ENCODE data around the gene HAUS6.

HAUS6 gene

DNA sequence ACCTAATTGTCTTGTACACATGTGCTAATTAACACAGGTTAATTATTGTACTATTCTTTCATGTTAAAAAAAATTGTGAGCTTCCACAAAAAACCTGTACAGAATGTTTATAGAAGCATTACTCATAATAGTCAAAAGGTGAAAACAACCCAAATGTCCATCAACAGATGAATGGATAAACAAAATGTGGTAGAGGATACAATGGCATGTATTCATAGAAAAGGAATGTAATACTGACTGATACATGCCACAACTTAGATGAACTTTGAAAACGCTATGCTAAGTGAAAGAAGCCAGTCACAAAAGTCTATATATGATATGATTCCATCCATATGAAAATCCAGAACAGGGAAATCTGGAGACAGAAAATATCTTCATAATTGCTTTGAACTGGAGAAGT, 27.9 kb downstream of the HAUS6 start:
- H3K4me1 ChIP-seq (ENCODE audit: control insufficient read depth, insufficient read depth, low read length): peaks cover 4% of the 10 kb centered on the region
- H3K36me3 ChIP-seq (ENCODE audit: insufficient read depth, low read length): peaks cover 38% of the 10 kb centered on the region
- no peaks in the 10 kb centered on the region for H3K9me3 ChIP-seq (replicated peaks; ENCODE audit: low read length)
- H3K9ac ChIP-seq (ENCODE audit: low read depth, low read length): no peak overlapping the region
- no peak overlapping the region for H3K4me3 ChIP-seq (ENCODE audit: low read length)
- H3K4me2 ChIP-seq (ENCODE audit: low read length): no peak overlapping the region
- H3K27me3 ChIP-seq (ENCODE audit: control insufficient read depth, insufficient read depth, low read length): no peaks in the 10 kb centered on the region

DNA sequence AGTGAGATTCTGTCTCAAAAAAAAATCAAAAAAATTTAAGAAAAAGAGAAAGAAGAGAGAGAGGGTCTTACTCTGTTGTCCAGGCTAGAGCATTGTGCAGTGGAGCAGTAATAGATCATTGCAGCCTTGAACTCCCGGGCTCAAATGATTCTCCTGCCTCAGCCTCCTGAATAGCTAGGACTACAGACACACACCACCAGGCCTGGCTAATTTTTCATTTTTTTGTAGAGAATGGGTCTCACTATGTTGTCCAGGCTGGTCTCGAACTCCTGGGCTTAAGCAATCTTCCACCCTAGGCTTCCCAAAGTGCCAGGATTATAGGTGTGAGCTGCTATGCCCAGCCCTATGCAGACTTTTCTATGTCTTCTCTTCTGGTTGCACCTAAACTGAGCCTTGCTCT, 28.5 kb downstream of the HAUS6 start:
- Histone ChIP-seq H3K9ac (ENCODE audit: low read depth, low read length) (no peak overlapping the region), H3K4me1 (ENCODE audit: control insufficient read depth, insufficient read depth, low read length) (peaks cover 4% of the 10 kb centered on the region), H3K9me3 (replicated peaks; ENCODE audit: low read length) (no peaks in the 10 kb centered on the region), H3K4me3 (ENCODE audit: low read length) (no peak overlapping the region), H3K4me2 (ENCODE audit: low read length) (no peak overlapping the region), H3K36me3 (ENCODE audit: insufficient read depth, low read length) (peaks cover 44% of the 10 kb centered on the region), H3K27me3 (ENCODE audit: control insufficient read depth, insufficient read depth, low read length) (no peaks in the 10 kb centered on the region)

DNA sequence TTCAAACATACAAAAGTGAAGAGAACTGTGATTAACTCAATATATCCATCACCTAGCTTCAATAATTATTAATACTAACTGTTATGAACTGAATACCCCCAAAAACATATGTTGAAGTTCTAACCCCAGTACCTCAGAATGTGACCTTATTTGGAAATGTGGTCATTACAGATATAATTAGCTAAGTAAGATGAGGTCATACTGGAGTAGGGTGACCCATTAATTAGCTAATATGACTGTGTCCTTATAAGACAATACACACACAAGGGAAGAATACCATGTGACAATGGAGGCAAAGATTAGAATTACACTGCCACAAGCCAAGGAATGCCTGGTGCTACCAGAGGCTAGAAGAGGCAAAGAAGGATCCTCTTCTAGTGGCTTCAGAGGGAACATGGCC, 45.7 kb downstream of the HAUS6 start:
- H3K4me1 ChIP-seq (ENCODE audit: control insufficient read depth, insufficient read depth, low read length): peaks cover 3% of the 10 kb centered on the region
- no peak overlapping the region for H3K4me3 ChIP-seq (ENCODE audit: low read length)
- H3K36me3 ChIP-seq (ENCODE audit: insufficient read depth, low read length): peaks cover 28% of the 10 kb centered on the region
- no peaks in the 10 kb centered on the region for H3K27me3 ChIP-seq (ENCODE audit: control insufficient read depth, insufficient read depth, low read length)
- H3K4me2 ChIP-seq (ENCODE audit: low read length): no peak overlapping the region
- H3K9me3 ChIP-seq (replicated peaks; ENCODE audit: low read length): no peaks in the 10 kb centered on the region
- no peak overlapping the region for H3K9ac ChIP-seq (ENCODE audit: low read depth, low read length)

DNA sequence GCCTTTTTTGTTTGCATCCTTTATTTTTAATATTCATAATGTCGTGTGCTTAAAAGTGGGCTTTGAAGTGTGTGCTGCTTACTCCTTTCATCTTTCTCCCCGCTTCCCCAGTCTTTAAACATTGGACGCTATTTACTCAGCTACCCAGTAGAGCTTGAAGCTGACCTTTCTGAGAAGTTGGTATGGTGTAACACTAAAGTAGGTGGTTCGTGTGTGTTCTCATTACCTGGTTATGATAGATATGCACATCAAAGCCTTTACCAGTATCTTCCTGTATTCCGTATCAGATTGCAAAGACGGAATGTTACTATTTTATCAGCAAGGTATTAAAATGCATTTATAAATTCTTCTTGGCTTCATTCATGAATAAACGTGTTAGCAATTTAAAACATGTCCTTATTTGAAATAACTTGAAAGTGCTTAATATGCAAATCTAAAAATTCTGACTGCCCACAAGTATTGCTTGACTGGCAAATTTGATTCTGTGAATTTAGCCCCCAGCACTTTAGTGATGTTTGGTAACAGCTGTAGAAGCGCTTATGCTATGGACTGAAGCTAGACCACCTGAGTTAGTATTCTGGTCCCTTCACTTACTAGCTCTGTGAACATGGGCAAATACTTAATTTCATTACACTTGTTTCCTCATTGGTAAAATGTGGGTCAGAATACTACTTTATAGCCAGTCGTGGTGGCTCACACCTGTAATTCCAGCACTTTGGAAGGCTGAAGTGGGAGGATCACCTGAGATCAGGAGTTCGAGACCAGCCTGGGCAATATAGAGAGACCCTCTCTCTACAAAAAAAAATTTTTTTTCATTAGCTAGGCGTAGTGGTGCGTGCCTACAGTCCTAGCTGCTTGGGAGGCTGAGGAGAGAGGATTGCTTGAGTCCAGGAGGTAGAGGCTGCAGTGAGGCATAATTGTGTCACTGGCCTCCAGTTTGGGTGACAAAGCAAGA, 51.8 kb downstream of the HAUS6 start:
- Histone ChIP-seq H3K27me3 (ENCODE audit: control insufficient read depth, insufficient read depth, low read length) (no peaks in the 10 kb centered on the region), H3K4me1 (ENCODE audit: control insufficient read depth, insufficient read depth, low read length) (peaks cover 28% of the 10 kb centered on the region), H3K36me3 (ENCODE audit: insufficient read depth, low read length) (peaks cover 5% of the 10 kb centered on the region), H3K4me3 (ENCODE audit: low read length) (peak overlapping the region; percentile 78), H3K9me3 (replicated peaks; ENCODE audit: low read length) (no peaks in the 10 kb centered on the region), H3K9ac (ENCODE audit: low read depth, low read length) (peak overlapping the region; percentile 94), H3K4me2 (ENCODE audit: low read length) (peak overlapping the region; percentile 85)

DNA sequence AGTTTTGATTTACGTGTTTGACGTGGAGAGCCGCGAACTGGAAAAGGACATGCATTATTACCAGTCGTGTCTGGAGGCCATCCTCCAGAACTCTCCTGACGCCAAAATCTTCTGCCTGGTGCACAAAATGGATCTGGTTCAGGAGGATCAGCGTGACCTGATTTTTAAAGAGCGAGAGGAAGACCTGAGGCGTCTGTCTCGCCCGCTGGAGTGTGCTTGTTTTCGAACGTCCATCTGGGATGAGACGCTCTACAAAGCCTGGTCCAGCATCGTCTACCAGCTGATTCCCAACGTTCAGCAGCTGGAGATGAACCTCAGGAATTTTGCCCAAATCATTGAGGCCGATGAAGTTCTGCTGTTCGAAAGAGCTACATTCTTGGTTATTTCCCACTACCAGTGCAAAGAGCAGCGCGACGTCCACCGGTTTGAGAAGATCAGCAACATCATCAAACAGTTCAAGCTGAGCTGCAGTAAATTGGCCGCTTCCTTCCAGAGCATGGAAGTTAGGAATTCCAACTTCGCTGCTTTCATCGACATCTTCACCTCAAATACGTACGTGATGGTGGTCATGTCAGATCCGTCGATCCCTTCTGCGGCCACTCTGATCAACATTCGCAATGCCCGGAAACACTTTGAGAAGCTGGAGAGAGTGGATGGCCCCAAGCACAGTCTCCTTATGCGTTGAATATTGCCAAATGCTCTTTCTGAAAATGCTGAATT, 52.6 kb downstream of the HAUS6 start:
- Histone ChIP-seq H3K9ac (ENCODE audit: low read depth, low read length) (peak overlapping the region; percentile 94), H3K4me3 (ENCODE audit: low read length) (peak overlapping the region; percentile 78), H3K9me3 (replicated peaks; ENCODE audit: low read length) (no peaks in the 10 kb centered on the region), H3K4me2 (ENCODE audit: low read length) (peak overlapping the region; percentile 85), H3K36me3 (ENCODE audit: insufficient read depth, low read length) (peaks cover 5% of the 10 kb centered on the region), H3K27me3 (ENCODE audit: control insufficient read depth, insufficient read depth, low read length) (no peaks in the 10 kb centered on the region), H3K4me1 (ENCODE audit: control insufficient read depth, insufficient read depth, low read length) (peaks cover 28% of the 10 kb centered on the region)

DNA sequence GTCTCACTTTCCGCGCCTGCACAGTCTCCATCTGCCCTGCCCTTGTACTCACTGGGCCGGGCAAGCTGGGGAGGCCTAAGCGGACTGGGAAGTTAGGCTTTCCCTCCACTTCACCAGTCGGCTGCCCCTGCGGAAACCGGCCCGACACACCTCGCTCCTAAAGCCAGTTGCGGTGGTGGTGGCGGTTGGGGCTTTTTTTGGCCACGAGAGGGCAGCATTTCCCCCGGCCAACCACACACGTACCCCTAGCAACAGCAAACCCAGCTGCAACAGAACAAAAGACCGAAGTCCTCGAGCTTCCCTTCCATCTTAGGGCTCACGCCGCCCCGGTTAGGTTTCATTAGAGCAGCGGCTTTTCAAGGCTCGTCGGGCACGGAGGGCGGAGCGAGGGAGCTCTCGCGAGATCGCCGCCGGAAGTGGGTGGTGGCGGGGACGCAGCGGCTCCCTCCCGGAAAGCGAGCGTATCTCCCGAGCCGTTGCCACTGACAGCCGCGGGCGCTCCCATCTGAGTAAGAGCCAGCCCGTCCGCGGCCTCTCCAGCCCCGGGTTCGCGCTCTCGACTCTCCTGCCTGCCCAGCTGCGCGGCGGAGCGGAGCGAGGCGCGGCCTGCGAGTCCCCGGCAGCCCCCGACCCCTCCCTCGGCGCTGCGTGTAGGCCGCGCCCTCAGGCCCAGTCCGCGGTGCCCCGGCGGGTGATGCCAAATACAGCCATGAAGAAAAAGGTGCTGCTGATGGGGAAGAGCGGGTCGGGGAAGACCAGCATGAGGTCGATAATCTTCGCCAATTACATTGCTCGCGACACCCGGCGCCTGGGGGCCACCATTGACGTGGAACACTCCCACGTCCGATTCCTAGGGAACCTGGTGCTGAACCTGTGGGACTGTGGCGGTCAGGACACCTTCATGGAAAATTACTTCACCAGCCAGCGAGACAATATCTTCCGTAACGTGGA, 53.5 kb downstream of the HAUS6 start, which contains the start of gene RRAGA:
TSS of gene RRAGA (plus strand) at position 462 of the 951 bp plus-strand sequence. CDS start at position 695, 233 bp downstream.
- H3K27me3 ChIP-seq (ENCODE audit: control insufficient read depth, insufficient read depth, low read length): no peaks in the 10 kb centered on the region
- H3K9me3 ChIP-seq (replicated peaks; ENCODE audit: low read length): no peaks in the 10 kb centered on the region
- H3K4me3 ChIP-seq (ENCODE audit: low read length): peak within 1 kb of the TSS; percentile 78
- peak within 1 kb of the TSS; percentile 85 for H3K4me2 ChIP-seq (ENCODE audit: low read length)
- H3K4me1 ChIP-seq (ENCODE audit: control insufficient read depth, insufficient read depth, low read length): peaks cover 28% of the 10 kb centered on the region
- H3K9ac ChIP-seq (ENCODE audit: low read depth, low read length): peak within 1 kb of the TSS; percentile 94
- peaks cover 5% of the 10 kb centered on the region for H3K36me3 ChIP-seq (ENCODE audit: insufficient read depth, low read length)

DNA sequence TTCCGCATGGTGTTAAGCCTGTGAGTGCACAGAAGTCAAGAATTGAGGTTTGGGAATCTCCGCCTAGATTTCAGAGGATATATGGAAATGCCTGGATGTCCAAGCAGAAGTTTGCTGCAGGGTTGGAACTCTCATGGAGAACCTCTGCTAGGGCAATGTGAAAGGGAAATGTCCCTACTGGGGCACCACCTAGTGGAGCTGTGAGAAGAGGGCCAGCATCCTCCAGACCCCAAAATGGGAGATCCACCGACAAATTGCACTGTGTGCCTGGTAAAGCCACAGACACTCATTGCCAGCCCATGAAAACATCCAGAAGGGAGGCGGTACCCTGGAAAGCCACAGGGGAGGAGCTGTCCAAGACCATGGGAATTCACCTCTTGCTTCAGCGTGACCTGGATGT, 66.1 kb downstream of the HAUS6 start:
- Histone ChIP-seq H3K9me3 (replicated peaks; ENCODE audit: low read length) (no peaks in the 10 kb centered on the region), H3K9ac (ENCODE audit: low read depth, low read length) (no peak overlapping the region), H3K4me3 (ENCODE audit: low read length) (no peak overlapping the region), H3K36me3 (ENCODE audit: insufficient read depth, low read length) (no peaks in the 10 kb centered on the region), H3K4me2 (ENCODE audit: low read length) (no peak overlapping the region), H3K27me3 (ENCODE audit: control insufficient read depth, insufficient read depth, low read length) (no peaks in the 10 kb centered on the region), H3K4me1 (ENCODE audit: control insufficient read depth, insufficient read depth, low read length) (no peaks in the 10 kb centered on the region)

DNA sequence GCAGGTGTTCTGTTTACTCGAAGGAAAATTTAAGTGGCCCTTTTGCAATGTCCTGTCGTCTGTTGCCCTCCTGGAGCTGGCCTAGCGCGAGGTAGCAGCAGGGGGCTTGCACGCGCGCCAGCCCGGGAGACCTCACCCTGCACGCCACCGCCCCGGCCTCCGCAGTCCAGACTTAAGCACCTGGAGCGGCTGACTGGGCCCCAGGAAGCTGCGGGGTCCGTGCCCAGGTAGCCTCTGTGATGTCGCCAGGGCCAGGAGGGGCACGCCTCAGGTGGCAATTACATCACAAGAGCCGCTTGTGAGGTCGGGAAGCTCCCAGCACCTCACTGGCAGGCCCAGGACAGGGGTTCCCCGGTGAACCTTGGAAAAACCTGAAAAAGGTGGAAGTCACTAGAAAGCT, 69.7 kb downstream of the HAUS6 start, which contains the start of gene SAXO1:
TSS of gene SAXO1 (minus strand) at position 195 of the 400 bp plus-strand sequence. CDS start 301 bp downstream, outside the sequence.
- no peaks in the 10 kb centered on the region for H3K4me1 ChIP-seq (ENCODE audit: control insufficient read depth, insufficient read depth, low read length)

DNA sequence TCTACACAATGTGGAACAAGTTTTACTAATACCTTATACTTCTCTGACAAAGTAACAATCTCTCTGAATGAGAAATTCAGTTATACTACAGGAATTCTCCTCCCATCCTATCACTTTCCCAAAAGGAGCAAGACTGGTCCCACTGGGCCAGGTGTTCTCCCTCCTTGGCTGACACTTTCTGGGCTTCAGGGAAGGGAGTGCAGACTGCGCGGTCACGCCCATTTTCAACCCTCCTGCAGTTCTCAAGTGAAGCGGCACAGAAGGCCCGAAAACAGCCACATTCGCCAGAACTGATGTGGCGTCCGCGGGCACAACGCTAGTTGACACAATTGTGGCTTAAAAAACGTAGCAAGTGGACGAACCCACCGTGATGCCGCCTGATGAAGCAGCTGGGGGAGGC, 70.3 kb downstream of the HAUS6 start:
- Histone ChIP-seq H3K9me3 (replicated peaks; ENCODE audit: low read length) (no peaks in the 10 kb centered on the region), H3K9ac (ENCODE audit: low read depth, low read length) (no peak overlapping the region), H3K4me3 (ENCODE audit: low read length) (no peak overlapping the region), H3K36me3 (ENCODE audit: insufficient read depth, low read length) (no peaks in the 10 kb centered on the region), H3K27me3 (ENCODE audit: control insufficient read depth, insufficient read depth, low read length) (no peaks in the 10 kb centered on the region), H3K4me1 (ENCODE audit: control insufficient read depth, insufficient read depth, low read length) (no peaks in the 10 kb centered on the region), H3K4me2 (ENCODE audit: low read length) (no peak overlapping the region)

More for the DNA sequence above, 69.7 kb downstream of the HAUS6 start, which contains the start of gene SAXO1:
- Histone ChIP-seq H3K9me3 (replicated peaks; ENCODE audit: low read length) (no peaks in the 10 kb centered on the region), H3K4me3 (ENCODE audit: low read length) (no peak within 1 kb of the TSS), H3K36me3 (ENCODE audit: insufficient read depth, low read length) (no peaks in the 10 kb centered on the region), H3K4me2 (ENCODE audit: low read length) (no peak within 1 kb of the TSS), H3K9ac (ENCODE audit: low read depth, low read length) (no peak within 1 kb of the TSS), H3K27me3 (ENCODE audit: control insufficient read depth, insufficient read depth, low read length) (no peaks in the 10 kb centered on the region)

DNA sequence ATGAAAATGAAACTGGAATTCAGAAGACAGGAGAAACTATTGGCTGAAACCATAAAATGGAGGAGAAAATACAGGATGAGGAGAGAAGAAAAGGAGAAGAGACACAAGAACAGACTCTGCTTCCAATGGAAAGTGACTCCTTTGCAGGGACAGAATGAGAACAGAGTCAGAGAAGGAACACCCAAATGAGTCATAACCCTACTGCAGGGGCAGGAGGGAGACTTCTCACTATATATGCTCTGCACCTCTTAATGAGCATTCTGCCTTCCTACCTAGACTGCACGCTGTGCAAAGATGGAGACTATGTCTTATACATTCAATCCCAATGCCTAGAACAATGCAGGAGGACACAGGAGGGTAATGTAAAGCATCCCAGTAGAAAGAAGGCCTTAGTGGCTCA, 71.8 kb downstream of the HAUS6 start:
- Histone ChIP-seq H3K4me3 (ENCODE audit: low read length) (no peak overlapping the region), H3K4me1 (ENCODE audit: control insufficient read depth, insufficient read depth, low read length) (no peaks in the 10 kb centered on the region), H3K27me3 (ENCODE audit: control insufficient read depth, insufficient read depth, low read length) (no peaks in the 10 kb centered on the region), H3K9me3 (replicated peaks; ENCODE audit: low read length) (no peaks in the 10 kb centered on the region), H3K4me2 (ENCODE audit: low read length) (no peak overlapping the region), H3K9ac (ENCODE audit: low read depth, low read length) (no peak overlapping the region), H3K36me3 (ENCODE audit: insufficient read depth, low read length) (no peaks in the 10 kb centered on the region)
